NOMO-1 treated with DMSO at 0.1 percent for 48 hours (cell line): Measurements from ENCODE around the gene RFXAP.
A peak's percentile ranks its signal among the peaks of the same experiment; 100 is the strongest.

ENCODE experiments used
- DNase-seq: peaks from one replicate; lab custom pipeline; 2025; ENCODE audit not compliant: unreplicated experiment; lab: John Stamatoyannopoulos, UW

The RFXAP gene

GRCh38 chr13:36865265-36865664 lies 46.2 kb downstream of the RFXAP start:
- no peak for DNase-seq

- no peak for DNase-seq
Measured at GRCh38 chr13:36866232-36866631, 47.2 kb downstream of the RFXAP start.

GRCh38 chr13:36870050-36870692 lies 51.1 kb downstream of the RFXAP start:
- DNase-seq, result peak; percentile 7

- no peak for DNase-seq
Measured at GRCh38 chr13:36872621-36873020, 53.6 kb downstream of the RFXAP start.

- DNase-seq, result no peak
Measured at GRCh38 chr13:36875431-36875830, 56.4 kb downstream of the RFXAP start.

GRCh38 chr13:36875961-36876360 lies 56.9 kb downstream of the RFXAP start:
- DNase-seq, result no peak
